Measurements from ENCODE around the gene FKBP6.
A peak's percentile ranks its signal among the peaks of the same experiment; 100 is the strongest.
"Not testable (repeated sequence)": the region's sequence is repeated elsewhere in the genome, so short reads cannot be mapped to it uniquely, and the experiment has no call there.

FKBP6 gene

GRCh38 chr7:73327922-73328321 lies at the start of gene FKBP6, which contains the start of gene TRIM50:
Gene FKBP6 (plus strand): TSS chr7:73328161. CDS start chr7:73328429, 268 bp downstream.
Gene TRIM50 (minus strand): TSS chr7:73328082. CDS start chr7:73324787, 3,295 bp downstream.
- DNase-seq, result not testable (repeated sequence)

- not testable (repeated sequence) for DNase-seq
These were observed 30.7 kb upstream of the FKBP6 start for GRCh38 chr7:73297235-73297634.

- DNase-seq, result not testable (repeated sequence)
These were observed 30.3 kb upstream of the FKBP6 start for GRCh38 chr7:73297706-73298105.

- not testable (repeated sequence) for DNase-seq
These were observed 28.1 kb upstream of the FKBP6 start for GRCh38 chr7:73299812-73300211.

- not testable (repeated sequence) for DNase-seq
These were observed 26.9 kb upstream of the FKBP6 start for GRCh38 chr7:73301108-73301507.

GRCh38 chr7:73302846-73303245 lies 25.1 kb upstream of the FKBP6 start:
- DNase-seq, result not testable (repeated sequence)

- DNase-seq, result no peak
These were observed 24.4 kb upstream of the FKBP6 start for GRCh38 chr7:73303546-73303945.

- DNase-seq, result no peak
These were observed 23.9 kb upstream of the FKBP6 start for GRCh38 chr7:73304071-73304470.

GRCh38 chr7:73304612-73305387 lies 23.2 kb upstream of the FKBP6 start:
- DNase-seq, result not testable (repeated sequence)

- no peak for DNase-seq
These were observed 20.5 kb upstream of the FKBP6 start for GRCh38 chr7:73307436-73307835.

- no peak for DNase-seq
These were observed 19.8 kb upstream of the FKBP6 start for GRCh38 chr7:73308074-73308664.

GRCh38 chr7:73308665-73309214 lies 19.2 kb upstream of the FKBP6 start, which contains the start of gene NSUN5:
Gene NSUN5 (minus strand): TSS chr7:73308826. CDS start chr7:73308790, 36 bp downstream.
- DNase-seq, result peak; percentile 70

GRCh38 chr7:73311421-73311820 lies 16.5 kb upstream of the FKBP6 start:
- not testable (repeated sequence) for DNase-seq

GRCh38 chr7:73312831-73313520 lies 15.0 kb upstream of the FKBP6 start:
- DNase-seq, result no peak

GRCh38 chr7:73313521-73313906 lies 14.4 kb upstream of the FKBP6 start:
- DNase-seq, result no peak

- DNase-seq, result no peak
These were observed 13.7 kb upstream of the FKBP6 start for GRCh38 chr7:73314271-73314670.

GRCh38 chr7:73316521-73316920 lies 11.4 kb upstream of the FKBP6 start:
- DNase-seq, result no peak

- DNase-seq, result not testable (repeated sequence)
These were observed 9.2 kb upstream of the FKBP6 start for GRCh38 chr7:73318656-73319204.

GRCh38 chr7:73319541-73319940 lies 8.4 kb upstream of the FKBP6 start:
- DNase-seq, result not testable (repeated sequence)

- DNase-seq, result not testable (repeated sequence)
These were observed 8.0 kb upstream of the FKBP6 start for GRCh38 chr7:73320009-73320408.

- DNase-seq, result not testable (repeated sequence)
These were observed 4.4 kb upstream of the FKBP6 start for GRCh38 chr7:73323434-73324080.

Data from HCEC 1CT (cell line).